Fibroblast of gingiva (primary cell): ENCODE data around the gene FYCO1.

Experiments
- DNase-seq: peaks from one replicate; pipeline ENCODE4 v3.0.0-alpha.2; 2011; ENCODE audit warnings: low read depth

The FYCO1 gene

DNA sequence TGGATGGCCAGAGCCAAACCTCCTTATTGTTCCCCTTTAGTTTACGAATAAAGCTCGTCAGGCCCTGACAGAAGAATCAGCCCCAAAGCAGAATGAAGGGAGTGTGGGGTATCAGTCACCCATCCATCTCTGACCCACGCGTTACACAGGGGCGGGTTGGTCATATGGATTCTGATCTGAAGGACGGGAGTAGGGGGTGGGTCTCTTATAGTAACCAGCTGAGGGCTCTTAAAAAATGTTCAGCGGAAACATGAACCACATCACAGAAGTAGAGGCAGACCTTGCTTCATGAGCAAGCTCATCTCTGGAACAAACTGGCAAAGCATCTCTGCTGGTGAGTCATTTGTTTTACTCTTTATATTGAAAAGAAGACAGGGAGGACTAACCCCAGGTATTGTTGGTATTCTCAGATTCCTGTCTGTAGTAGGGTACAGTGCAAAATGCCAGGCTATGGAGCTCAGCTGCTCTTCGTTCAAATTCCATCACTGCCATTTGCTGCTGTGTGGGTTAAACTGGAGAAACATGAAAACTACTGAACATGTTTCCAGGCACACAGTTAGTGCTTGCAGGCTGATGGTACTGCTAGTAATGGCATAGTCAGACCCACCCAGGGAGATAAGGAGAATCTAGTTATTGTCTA is 52.3 kb downstream of the FYCO1 start, which contains the start of gene CXCR6:
Gene CXCR6, plus strand, starts transcription at position 258 of the 640 bp plus-strand sequence. CDS start 3,018 bp downstream, outside the sequence.
- no peak for DNase-seq

GRCh38 chr3:45942051-45942825 is 53.4 kb downstream of the FYCO1 start:
- DNase-seq: no peak

GRCh38 chr3:45940781-45941365 is 54.8 kb downstream of the FYCO1 start:
- DNase-seq: no peak

DNA sequence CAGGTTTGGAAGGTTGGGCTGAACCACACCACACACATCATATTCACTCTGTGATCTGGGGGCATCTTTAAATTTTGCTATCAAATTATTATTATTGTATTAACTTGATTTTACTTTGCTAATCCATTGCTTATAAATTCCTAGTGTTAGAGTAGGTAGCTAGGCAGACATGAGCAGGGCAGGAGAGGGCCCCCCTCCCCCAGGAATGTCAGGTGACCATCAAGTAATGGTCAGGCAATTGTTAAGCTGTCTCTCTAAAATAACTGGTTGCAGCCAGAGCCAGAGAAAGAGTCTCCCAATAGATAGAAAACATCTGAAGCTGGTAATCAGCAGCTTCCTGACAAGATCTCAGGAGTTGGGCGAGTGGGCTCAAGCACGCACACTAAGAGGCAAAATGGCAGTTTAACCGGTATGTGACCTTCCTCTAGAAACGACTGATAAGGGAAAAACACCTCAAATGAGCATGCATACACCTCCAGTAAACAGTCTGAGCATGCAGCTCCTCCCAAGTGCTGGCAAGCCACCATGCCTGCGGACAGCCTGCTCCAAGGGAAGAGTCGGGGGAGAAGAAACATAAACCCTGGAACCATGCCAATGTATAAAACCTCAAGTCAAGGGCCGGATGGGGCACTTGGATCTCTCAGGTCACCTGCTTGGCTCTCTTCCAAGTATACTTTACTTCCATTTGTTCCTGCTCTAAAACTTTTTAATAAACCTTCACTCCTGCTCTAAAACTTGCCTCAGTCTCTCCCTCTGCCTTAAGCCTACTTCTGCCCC is 55.4 kb downstream of the FYCO1 start:
- no peak for DNase-seq

DNA sequence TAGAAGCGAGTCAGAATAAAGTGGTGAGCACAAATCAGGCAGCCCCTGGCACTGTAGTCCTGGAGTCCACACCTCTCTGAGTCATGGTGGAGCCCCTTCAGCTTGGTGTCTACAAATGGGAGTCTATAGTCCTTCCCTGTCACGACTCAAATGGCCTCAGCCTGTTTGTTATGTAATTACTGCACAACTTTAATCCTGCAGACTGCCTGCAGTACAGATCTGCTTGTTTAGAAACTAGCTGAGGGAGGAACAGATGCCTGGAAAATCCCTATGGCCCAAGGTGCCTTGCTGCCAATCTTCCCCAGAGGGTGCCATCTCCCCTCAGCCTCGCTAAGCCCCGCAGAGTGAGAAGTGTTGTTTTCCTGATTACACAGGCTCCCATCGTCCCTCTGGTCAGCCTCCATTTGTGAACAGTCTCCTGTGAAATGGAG is 56.3 kb downstream of the FYCO1 start:
- no peak for DNase-seq

DNA sequence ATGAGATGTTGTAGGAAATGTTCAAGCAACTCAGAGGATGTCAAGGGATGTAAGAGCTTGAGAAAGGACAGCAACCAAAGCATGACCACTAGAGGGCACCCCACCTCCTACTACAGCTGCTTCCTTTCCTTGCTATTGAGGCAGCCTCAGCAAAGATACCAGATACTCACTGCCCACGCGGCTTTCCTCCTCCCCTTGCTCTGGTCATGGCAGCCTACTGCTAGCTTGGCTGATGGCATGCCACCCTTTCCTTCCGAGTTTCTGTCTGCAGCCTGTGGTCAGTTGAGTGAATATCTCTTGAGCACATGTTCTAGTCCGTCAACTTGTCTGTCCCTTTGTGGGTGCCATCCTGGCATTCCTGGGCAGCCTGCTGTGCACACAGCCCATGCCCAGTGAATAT is 56.8 kb downstream of the FYCO1 start:
- DNase-seq: peak; percentile 85

- no peak for DNase-seq
Observed at GRCh38 chr3:45938043-45938435, 57.6 kb downstream of the FYCO1 start.

DNA sequence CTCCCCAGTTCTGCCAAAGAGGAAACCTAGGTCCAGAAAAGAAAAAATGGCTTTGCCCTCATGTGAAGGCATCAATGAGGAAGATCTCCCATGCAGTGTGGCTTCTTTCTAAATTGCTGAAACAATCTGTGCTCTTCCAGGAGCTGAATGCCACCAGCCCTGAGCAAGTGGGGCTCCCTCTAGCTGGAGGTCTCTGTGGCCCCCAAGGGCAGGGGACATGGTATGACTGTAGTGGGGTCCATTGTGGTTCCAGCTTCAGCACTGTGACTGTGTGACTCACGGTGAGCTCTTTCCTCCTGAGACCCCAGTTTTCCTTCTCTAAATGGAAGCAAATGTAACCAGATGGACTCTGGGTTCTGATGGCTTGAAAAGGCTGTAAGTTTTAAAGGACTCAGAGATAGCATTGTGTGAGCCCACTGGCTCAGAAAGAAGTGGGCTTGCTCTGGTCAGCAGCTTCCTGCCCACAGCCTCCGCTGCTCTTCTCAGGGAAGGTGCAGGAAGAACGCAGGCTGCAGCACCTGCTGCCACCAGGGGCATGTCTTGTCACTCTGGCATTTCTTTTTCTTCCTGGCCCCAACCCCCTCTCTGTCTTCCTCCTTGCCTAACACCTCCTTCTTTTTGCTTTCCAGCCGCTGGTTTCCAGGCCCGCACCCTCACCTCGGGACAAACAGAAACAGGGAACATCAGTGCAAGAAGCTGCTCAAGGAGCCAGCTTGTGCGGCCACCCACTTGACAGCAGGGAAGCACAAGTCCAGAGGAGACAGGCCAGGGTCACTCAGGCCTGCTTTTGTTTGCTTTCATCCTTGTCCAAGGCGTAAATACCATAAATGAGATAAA is 58.2 kb downstream of the FYCO1 start:
- DNase-seq: no peak

DNA sequence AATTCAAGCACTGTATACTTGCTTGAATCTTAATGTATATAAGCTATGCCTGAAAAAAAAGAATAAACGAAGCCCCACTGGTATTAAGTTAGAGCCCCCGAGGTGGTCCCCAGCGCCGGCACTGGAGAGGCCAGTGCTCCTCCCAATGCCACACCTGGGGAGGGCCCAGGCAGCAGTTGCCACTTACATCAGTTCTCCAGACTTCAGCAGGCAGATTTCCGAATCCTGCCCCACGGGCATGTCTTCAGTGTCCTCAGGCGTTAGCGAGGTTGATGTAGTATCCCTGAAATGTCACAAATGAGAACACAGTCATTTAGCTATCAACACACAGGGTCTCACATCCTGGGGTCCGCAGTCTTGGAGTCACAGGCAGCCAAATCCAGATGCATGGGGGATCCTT is 59.4 kb downstream of the FYCO1 start:
- DNase-seq: no peak

- no peak for DNase-seq
Observed at GRCh38 chr3:45933591-45933990, 62.0 kb downstream of the FYCO1 start.

GRCh38 chr3:45932112-45932511 is 63.5 kb downstream of the FYCO1 start:
- no peak for DNase-seq

GRCh38 chr3:45931496-45931895 is 64.1 kb downstream of the FYCO1 start:
- no peak for DNase-seq

DNA sequence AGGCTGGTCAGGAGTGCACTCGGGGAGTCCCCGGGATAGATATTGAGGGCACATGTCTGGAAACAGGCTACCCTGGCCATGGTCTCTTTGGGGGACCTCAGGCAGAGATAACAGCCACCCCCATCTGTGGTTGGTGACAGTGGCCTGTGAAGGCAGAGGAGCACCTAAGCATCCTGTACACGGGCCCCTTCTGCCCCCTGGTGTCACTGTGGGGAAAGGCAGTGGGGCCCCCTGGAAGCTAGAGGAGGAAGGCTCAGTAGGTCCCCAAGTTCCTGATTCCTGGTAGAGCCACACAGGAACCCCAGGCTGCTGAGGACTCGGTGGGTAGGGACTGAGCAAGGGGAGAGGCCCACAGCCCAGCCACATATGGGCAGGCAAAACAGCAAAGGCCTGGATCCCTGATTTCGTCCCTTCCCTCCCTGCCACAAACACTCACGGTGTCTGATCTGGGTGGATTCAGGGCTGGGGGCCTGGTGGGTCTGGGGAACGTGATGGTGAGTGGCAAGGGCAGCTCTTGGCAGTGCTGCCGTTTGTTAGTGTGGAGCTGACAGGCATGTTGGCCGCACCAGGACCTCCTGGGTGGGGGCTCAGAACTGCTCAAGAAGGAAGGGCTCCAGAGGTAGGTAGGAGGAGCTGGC is 66.5 kb downstream of the FYCO1 start:
- no peak for DNase-seq

DNA sequence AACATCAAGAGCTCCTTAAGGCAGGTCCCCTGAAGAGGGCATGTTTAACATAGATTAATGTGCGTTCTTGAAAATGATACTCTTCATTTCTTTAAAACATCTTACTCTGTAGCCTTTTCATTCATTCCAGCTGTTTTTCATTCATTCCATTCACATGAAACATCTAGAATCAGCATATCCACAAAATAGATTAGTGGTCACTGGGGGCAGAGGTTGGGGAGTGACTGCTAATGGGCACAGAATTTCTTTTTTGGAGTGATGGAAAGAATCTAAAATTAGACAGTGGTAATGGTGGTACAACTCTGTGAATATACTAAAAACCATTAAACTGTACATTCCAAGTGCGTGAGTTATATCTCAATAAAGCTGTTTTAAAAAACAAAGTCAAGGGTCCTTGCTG is 67.7 kb downstream of the FYCO1 start:
- DNase-seq: peak; percentile 9

DNA sequence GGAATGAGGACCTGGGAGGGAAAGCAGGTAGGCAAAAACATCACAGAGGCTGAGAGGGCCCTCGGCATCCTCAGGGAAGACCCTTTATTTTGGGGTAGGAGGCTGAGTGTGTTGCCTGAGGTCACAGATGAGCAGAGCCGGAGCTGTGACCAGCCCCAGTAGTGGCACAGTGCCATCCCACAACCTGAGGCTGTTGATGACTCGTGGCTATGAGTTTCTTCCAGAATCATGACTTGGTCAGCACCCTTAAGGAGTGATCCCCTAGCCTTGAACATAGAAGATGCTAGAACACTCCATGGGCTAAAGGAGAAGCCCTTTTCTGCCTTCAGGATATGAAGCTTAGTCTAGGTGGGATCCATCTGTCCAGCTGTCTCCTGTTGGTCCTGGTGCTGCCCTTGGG is 71.9 kb downstream of the FYCO1 start:
- no peak for DNase-seq

- DNase-seq: no peak
Observed at GRCh38 chr3:45922950-45923590, 72.6 kb downstream of the FYCO1 start.

DNA sequence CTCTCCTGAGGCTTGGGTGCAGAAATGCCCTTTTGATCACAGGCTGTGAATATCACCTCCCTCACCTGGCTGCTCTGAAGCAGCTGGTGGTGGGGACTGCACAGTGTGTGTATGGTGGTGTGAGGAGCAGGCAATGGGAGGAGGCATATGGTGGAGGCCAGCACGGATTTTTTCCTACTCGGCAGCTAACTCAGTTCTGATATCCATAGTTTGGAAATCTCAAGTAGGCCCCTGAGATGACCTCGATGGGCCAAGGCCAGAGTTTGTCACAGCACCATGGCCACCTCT is 73.6 kb downstream of the FYCO1 start:
- no peak for DNase-seq

DNA sequence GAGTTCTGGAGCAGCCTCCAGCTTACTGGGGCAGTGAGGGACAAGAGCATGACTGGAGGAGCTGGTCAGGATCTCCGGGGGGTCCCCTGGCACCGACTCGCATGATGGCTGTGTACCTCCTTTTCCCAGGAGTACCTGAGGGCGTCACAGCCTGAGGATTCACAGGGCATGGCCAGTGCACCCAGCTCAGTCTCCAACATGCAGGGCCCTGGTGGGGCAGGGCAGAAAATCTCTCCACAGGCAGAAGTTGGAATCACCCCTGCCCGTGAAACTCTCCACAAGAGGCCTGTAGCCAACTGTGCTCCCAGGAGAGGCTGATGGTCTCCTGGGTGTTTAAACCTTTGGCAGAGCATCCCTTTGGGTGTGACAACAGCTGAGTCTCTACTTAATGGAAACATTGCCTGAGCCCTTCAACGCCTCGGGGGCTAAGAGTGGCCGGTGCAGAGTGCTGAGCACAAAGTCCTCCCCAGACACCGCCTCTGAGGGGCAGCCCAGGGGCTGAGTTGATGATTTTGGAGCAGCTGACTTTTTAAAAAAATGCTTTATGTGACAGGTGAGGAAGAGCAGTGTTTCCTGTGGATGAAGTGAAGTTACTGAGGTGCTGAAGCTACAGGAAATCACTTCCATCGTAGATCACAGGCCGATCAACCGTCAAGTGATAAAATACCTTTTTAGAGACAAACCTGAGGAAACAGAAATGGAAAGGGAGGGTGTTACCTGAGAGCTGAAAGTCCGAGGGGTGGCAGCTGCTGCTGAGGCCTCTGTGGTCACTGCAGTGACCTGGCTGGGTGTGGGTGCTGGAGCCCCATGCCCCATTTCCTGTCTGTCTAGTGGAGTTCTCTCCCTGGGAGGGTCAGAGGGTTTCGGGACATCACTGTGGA is 74.2 kb downstream of the FYCO1 start:
- DNase-seq: no peak

- DNase-seq: no peak
Observed at GRCh38 chr3:45917146-45917898, 78.3 kb downstream of the FYCO1 start.
